ENCODE measurements around the gene HSPA12A. TPM values are rescaled to one million over a fixed set of nuclear protein-coding genes. Genes with fewer than 3 reads are reported as not detected.

HSPA12A gene
- total RNA-seq, 4 donors from 2014 or later, result 16.4 to 24.5 (median 22.2) TPM

DNA sequence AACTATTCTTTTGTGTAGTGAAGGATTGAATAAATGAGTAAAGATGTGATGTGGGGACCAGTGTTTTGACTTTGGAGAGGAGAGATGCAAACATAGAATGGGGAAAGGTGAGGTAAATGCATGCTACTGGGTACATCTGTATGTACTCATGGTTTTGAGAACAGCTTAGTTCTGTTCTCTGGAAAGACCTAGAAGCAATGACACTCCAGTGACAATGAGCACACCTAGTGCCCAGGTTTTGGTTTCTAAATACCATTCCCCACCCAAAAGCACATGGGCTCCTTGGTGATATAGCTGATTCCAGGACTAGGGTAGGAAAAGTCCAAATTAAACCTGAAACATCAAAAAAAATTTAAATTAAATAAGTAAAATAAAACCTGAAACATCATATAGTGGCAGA is 22.6 kb upstream of the HSPA12A start:
- DNase-seq (ENCODE audit: extremely low spot score), result no peak
- no peak for TF ChIP-seq EP300 (IDR thresholded peaks at IDR 0.05)
- TF ChIP-seq, protein P1, sequence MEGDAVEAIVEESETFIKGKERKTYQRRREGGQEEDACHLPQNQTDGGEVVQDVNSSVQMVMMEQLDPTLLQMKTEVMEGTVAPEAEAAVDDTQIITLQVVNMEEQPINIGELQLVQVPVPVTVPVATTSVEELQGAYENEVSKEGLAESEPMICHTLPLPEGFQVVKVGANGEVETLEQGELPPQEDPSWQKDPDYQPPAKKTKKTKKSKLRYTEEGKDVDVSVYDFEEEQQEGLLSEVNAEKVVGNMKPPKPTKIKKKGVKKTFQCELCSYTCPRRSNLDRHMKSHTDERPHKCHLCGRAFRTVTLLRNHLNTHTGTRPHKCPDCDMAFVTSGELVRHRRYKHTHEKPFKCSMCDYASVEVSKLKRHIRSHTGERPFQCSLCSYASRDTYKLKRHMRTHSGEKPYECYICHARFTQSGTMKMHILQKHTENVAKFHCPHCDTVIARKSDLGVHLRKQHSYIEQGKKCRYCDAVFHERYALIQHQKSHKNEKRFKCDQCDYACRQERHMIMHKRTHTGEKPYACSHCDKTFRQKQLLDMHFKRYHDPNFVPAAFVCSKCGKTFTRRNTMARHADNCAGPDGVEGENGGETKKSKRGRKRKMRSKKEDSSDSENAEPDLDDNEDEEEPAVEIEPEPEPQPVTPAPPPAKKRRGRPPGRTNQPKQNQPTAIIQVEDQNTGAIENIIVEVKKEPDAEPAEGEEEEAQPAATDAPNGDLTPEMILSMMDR (IDR thresholded peaks at IDR 0.05), result no peak
- no peak for TF ChIP-seq POLR2AphosphoS5 (IDR thresholded peaks at IDR 0.05)
- no peak for TF ChIP-seq POLR2A (IDR thresholded peaks at IDR 0.05; ENCODE audit: low read depth)
- no peak overlapping the region for H3K4me3 ChIP-seq
- peaks cover 0 to 18% (median 15%) of the 10 kb centered on the region in 4 donors for H3K4me1 ChIP-seq
- H3K9me3 ChIP-seq, result no peaks in the 10 kb centered on the region
- H3K27ac ChIP-seq (replicated peaks in 1 of 4), result no peak overlapping the region
- intact Hi-C loops (cut with DNase I), result no loop called here
- peaks cover 0 to 9% (median 0%) of the 10 kb centered on the region in 4 donors for H3K27me3 ChIP-seq
- no peaks in the 10 kb centered on the region for H3K36me3 ChIP-seq

- intact Hi-C loops (cut with DNase I), result no loop called here
- Histone ChIP-seq H3K27ac (replicated peaks in 1 of 4) (peak overlapping the region in 1 of 4 donors; percentile 36), H3K36me3 (no peaks in the 10 kb centered on the region), H3K4me3 (no peak overlapping the region), H3K9me3 (no peaks in the 10 kb centered on the region), H3K4me1 (peaks cover 0 to 18% (median 15%) of the 10 kb centered on the region in 4 donors), H3K27me3 (peaks cover 0 to 9% (median 0%) of the 10 kb centered on the region in 4 donors)
- 90% methylated on average over 2 of the region's 2 CpGs for WGBS
- TF ChIP-seq POLR2A (IDR thresholded peaks at IDR 0.05; ENCODE audit: low read depth) (no peak), POLR2AphosphoS5 (IDR thresholded peaks at IDR 0.05) (no peak), EP300 (IDR thresholded peaks at IDR 0.05) (no peak)
- TF ChIP-seq, protein P1 (IDR thresholded peaks at IDR 0.05), result no peak
- DNase-seq (ENCODE audit: extremely low spot score), result no peak
Measured at GRCh38 chr10:116763440-116763839, 21.1 kb upstream of the HSPA12A start.

DNA sequence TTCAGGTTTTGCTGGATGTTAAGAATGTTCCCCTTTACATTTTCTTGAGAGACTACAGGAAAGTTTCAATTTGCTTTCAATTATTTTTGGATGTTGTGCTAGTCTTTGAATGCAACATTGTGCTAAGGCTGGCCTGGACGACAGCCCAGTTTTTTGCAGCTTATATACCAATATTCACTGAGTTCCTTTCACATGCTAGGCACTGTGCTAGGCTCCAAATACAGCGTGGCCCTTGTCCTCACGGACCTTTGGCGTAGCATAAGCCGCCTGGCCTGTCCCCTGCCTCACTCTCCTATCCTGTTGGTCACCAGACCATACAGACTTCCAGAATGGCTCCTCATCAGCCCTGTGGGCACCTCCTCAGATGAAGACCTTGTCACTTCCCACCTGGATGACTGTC is 19.5 kb upstream of the HSPA12A start:
- Histone ChIP-seq H3K36me3 (no peaks in the 10 kb centered on the region), H3K27ac (replicated peaks in 1 of 4) (no peak overlapping the region), H3K9me3 (no peaks in the 10 kb centered on the region), H3K27me3 (peaks cover 0 to 2% (median 0%) of the 10 kb centered on the region in 4 donors), H3K4me1 (peaks cover 2 to 8% (median 5%) of the 10 kb centered on the region in 4 donors), H3K4me3 (no peak overlapping the region)
- intact Hi-C loops (cut with DNase I), result no loop called here
- WGBS, result 79% methylated on average over 5 of the region's 5 CpGs
- TF ChIP-seq POLR2AphosphoS5 (IDR thresholded peaks at IDR 0.05), result no peak
- TF ChIP-seq POLR2A (IDR thresholded peaks at IDR 0.05; ENCODE audit: low read depth), result no peak
- TF ChIP-seq EP300 (IDR thresholded peaks at IDR 0.05), result no peak
- TF ChIP-seq, protein P1 (IDR thresholded peaks at IDR 0.05), result no peak
- DNase-seq (ENCODE audit: extremely low spot score), result no peak

- Histone ChIP-seq H3K4me3 (no peak overlapping the region), H3K4me1 (peaks cover 10 to 14% (median 10%) of the 10 kb centered on the region in 4 donors), H3K9me3 (no peaks in the 10 kb centered on the region), H3K27me3 (no peaks in the 10 kb centered on the region), H3K27ac (replicated peaks in 1 of 4) (no peak overlapping the region), H3K36me3 (no peaks in the 10 kb centered on the region)
- DNase-seq (ENCODE audit: extremely low spot score), result no peak
- intact Hi-C loops (cut with DNase I), result no loop called here
- no peak for TF ChIP-seq POLR2AphosphoS5 (IDR thresholded peaks at IDR 0.05)
- TF ChIP-seq, protein P1 (IDR thresholded peaks at IDR 0.05), result no peak
- TF ChIP-seq EP300 (IDR thresholded peaks at IDR 0.05), result no peak
- TF ChIP-seq POLR2A (IDR thresholded peaks at IDR 0.05; ENCODE audit: low read depth), result no peak
- 78% methylated on average over 8 of the region's 8 CpGs for WGBS
Measured at GRCh38 chr10:116760919-116761318, 18.6 kb upstream of the HSPA12A start.

DNA sequence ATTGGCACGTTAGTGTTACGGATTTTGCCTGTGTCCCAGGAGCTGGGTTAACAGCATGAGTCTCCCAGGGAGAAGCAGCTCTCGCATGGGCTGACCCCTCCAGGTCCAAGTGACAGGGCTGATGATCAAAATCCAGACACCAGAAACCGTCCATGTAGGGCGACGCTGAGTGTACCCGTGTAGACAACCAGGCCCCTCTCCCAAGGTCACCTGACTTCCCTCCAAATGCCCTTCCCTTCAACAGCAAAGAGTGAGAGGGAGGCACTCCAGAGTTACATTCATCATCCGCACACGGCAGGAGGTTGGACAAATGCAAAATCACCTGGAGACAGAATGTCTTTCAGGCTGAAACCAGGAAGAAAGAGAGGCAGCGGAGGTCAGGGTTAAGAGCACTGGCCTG is 14.9 kb upstream of the HSPA12A start:
- DNase-seq (ENCODE audit: extremely low spot score), result no peak
- H3K27me3 ChIP-seq, result no peaks in the 10 kb centered on the region
- peak overlapping the region in 3 of 4 donors; percentile 69 to 71 (median 69) for H3K27ac ChIP-seq (replicated peaks in 1 of 4)
- intact Hi-C loops (cut with DNase I), result no loop called here
- no peaks in the 10 kb centered on the region for H3K36me3 ChIP-seq
- no peak overlapping the region for H3K4me3 ChIP-seq
- H3K9me3 ChIP-seq, result no peaks in the 10 kb centered on the region
- WGBS, result 84% methylated on average over 10 of the region's 10 CpGs
- peaks cover 15 to 28% (median 26%) of the 10 kb centered on the region in 4 donors for H3K4me1 ChIP-seq
- TF ChIP-seq, protein P1 (IDR thresholded peaks at IDR 0.05), result no peak
- no peak for TF ChIP-seq EP300 (IDR thresholded peaks at IDR 0.05)
- no peak for TF ChIP-seq POLR2A (IDR thresholded peaks at IDR 0.05; ENCODE audit: low read depth)
- no peak for TF ChIP-seq POLR2AphosphoS5 (IDR thresholded peaks at IDR 0.05)

All from esophagus muscularis mucosa (tissue), 4 donors.